K562 (cell line): ENCODE results near the gene CNOT1. TPM values are rescaled to one million over a fixed set of nuclear protein-coding genes. Genes with fewer than 3 reads are reported as not detected.

Experiments used
- ATAC-seq: fragments of 200-7000 bp; cut with Tn5 transposase; 3 replicates; pipeline ENCODE4 v1.9.1; 2020; ENCODE audit warnings: moderate library complexity
- BruUV-seq: library from RNA; stranded (reverse); fragments of 400-500 nt; replicated peaks from 2 replicates; lab custom pipeline; 2021; lab: Mats Ljungman, UMichigan
- CTCF ChIA-PET: fragments of 300-600 bp; formaldehyde crosslinking; extraction: SDS; loops from one replicate; lab custom pipeline; 2021; ENCODE audit warnings: low intra/inter-chr PET ratio; lab: Yijun Ruan, JAX
- POLR2A ChIA-PET: fragments of 300-600, 350-650 bp; sonication (Branson Sonifier 250); formaldehyde crosslinking; extraction: SDS; loops from one replicate; lab custom pipeline; 2021; ENCODE audit warnings: antibody characterized with exemption, inconsistent platforms; lab: Yijun Ruan, JAX
- DNase-seq, 4 experiments: peaks; one replicate each; pipeline versions ENCODE4 v3.0.0 to v3.0.0-alpha.2; 2011 to 2018; ENCODE audit warnings: low spot score in 3 of 4, mixed read lengths in 3 of 4; ENCODE audit errors: extremely low read depth in 1 of 4
- FAIRE-seq: peaks from 2 replicates; lab custom pipeline; 2011; peaks lifted over from hg19 to GRCh38; lab: Jason Lieb, UNC
- H2AFZ ChIP-seq: 2 replicates; pipeline ENCODE4 v1.6.0; 2011; ENCODE audit warnings: low read depth, low read length, control low read depth, inconsistent platforms
- H3K27ac ChIP-seq: fragments of 200-600 bp; 3 replicates; pipeline ENCODE4 v1.8.0; 2011; ENCODE audit warnings: low read depth, mild to moderate bottlenecking, control low read depth, inconsistent platforms, low read length, moderate library complexity, mixed read lengths; ENCODE audit errors: extremely low read depth
- H3K27me3 ChIP-seq, 2 experiments: fragments of 300-600 bp in 1 of 2; 2 replicates in 1 of 2; 3 replicates in 1 of 2; pipeline versions ENCODE4 v1.6.0 to v1.8.0; 2011; ENCODE audit warnings: inconsistent platforms in 2 of 2, low read length in 2 of 2, mild to moderate bottlenecking in 1 of 2, mixed read lengths in 1 of 2, moderate library complexity in 1 of 2; ENCODE audit not compliant: control insufficient read depth in 2 of 2, insufficient read depth in 2 of 2
- H3K36me3 ChIP-seq: fragments of 300-600 bp; 3 replicates; pipeline ENCODE4 v1.8.0; 2011; ENCODE audit warnings: mild to moderate bottlenecking, low read length, inconsistent platforms; ENCODE audit not compliant: control insufficient read depth, insufficient read depth
- H3K4me1 ChIP-seq, 2 experiments: fragments of 200-600 bp in 1 of 2; replicated peaks in 1 of 2; 2 replicates in 1 of 2; 3 replicates in 1 of 2; pipeline versions ENCODE4 v1.5.1 to v1.8.0; 2011; ENCODE audit warnings: inconsistent platforms in 2 of 2, low read length in 2 of 2, mild to moderate bottlenecking in 1 of 2, mixed read lengths in 1 of 2, moderate library complexity in 1 of 2; ENCODE audit not compliant: control insufficient read depth in 2 of 2, insufficient read depth in 2 of 2
- H3K4me2 ChIP-seq: 2 replicates; pipeline ENCODE4 v1.6.1; 2011; ENCODE audit warnings: low read length, control low read depth, inconsistent platforms, mixed read lengths; ENCODE audit not compliant: insufficient read depth
- H3K4me3 ChIP-seq: fragments of 200-600 bp; sonication (generic), shearing (Covaris generic); 2 replicates; pipeline ENCODE4 v1.5.1; 2016; ENCODE audit warnings: control low read depth, inconsistent platforms
- H3K79me2 ChIP-seq: fragments of 200-600 bp; 3 replicates; pipeline ENCODE4 v1.8.0; 2011; ENCODE audit warnings: low read length, inconsistent platforms; ENCODE audit not compliant: control insufficient read depth, insufficient read depth
- H3K9ac ChIP-seq, 2 experiments: 2 replicates each; pipeline versions ENCODE4 v1.6.0 to v1.6.1; 2011; ENCODE audit warnings: low read depth in 2 of 2, low read length in 2 of 2, control low read depth in 1 of 2, inconsistent platforms in 1 of 2, mild to moderate bottlenecking in 1 of 2, mixed read lengths in 1 of 2; ENCODE audit not compliant: insufficient read depth in 1 of 2
- H3K9me1 ChIP-seq: one replicate; pipeline ENCODE4 v1.6.0; 2011; ENCODE audit warnings: inconsistent platforms, mild to moderate bottlenecking, low read length, moderate library complexity; ENCODE audit not compliant: control insufficient read depth, insufficient read depth
- H3K9me3 ChIP-seq: replicated peaks from 2 replicates; pipeline ENCODE4 v1.5.1; 2011; ENCODE audit warnings: low read depth, low read length, inconsistent platforms; ENCODE audit not compliant: control insufficient read depth, insufficient read depth
- H4K20me1 ChIP-seq: replicated peaks from 2 replicates; pipeline ENCODE4 v1.6.1; 2011; ENCODE audit warnings: low read length, inconsistent platforms, mixed read lengths; ENCODE audit not compliant: control insufficient read depth, insufficient read depth
- CBFA2T2 ChIP-seq: fragments of 450-650 bp; conservative IDR thresholded peaks from 2 replicates; pipeline ENCODE4 v1.6.1; 2017; ENCODE audit warnings: mild to moderate bottlenecking
- CEBPB ChIP-seq: fragments of 450-650 bp; IDR thresholded peaks from 2 replicates; pipeline ENCODE4 v1.6.1; 2016; ENCODE audit warnings: missing genetic modification characterization, missing compliant biosample characterization
- CEBPG ChIP-seq, 3 experiments: fragments of 200-800 bp in 1 of 3; sonication (Bioruptor generic) in 1 of 3; sonication (generic) in 1 of 3; formaldehyde crosslinking in 1 of 3; IDR thresholded peaks in 2 of 3; conservative IDR thresholded peaks in 1 of 3; 2 replicates each; pipeline versions ENCODE4 v1.6.1 to v1.8.0; 2016 to 2022; ENCODE audit warnings: missing compliant biosample characterization in 2 of 3, missing genetic modification characterization in 2 of 3, mild to moderate bottlenecking in 1 of 3, missing genetic modification reagents in 1 of 3
- CHCHD3 ChIP-seq: fragments of 250-450 bp; sonication (Bioruptor Pico); IDR thresholded peaks from 2 replicates; pipeline ENCODE4 v2.1.2; 2022; ENCODE audit warnings: mild to moderate bottlenecking
- CREB1 ChIP-seq, 2 experiments: sonication (generic) in 1 of 2; formaldehyde crosslinking in 1 of 2; IDR thresholded peaks; 2 replicates each; pipeline versions ENCODE4 v1.6.1 to v1.8.0; 2012 to 2022; ENCODE audit warnings: inconsistent platforms in 1 of 2, mild to moderate bottlenecking in 1 of 2, missing genetic modification reagents in 1 of 2, moderate library complexity in 1 of 2
- ZNF785 ChIP-seq: fragments of 250-450 bp; sonication (Bioruptor Pico); IDR thresholded peaks from 2 replicates; pipeline ENCODE4 v1.4.0; 2020; ENCODE audit warnings: mild to moderate bottlenecking
- WGBS: fragments of 100-300 bp; shearing (Covaris generic); methylation state at CpG from one replicate; pipeline ENCODE4 v1.1.6; 2016; ENCODE audit warnings: low coverage, mixed read lengths; ENCODE audit not compliant: insufficient coverage; ENCODE audit errors: missing lambda C conversion rate; 5-methylcytosine and 5-hydroxymethylcytosine counted together
- in situ Hi-C: fragments of 300-500 bp; cut with MboI; formaldehyde crosslinking; loops from 4 replicates; pipeline ENCODE4 v1.15.0; 2018; ENCODE audit warnings: inconsistent platforms, mixed read lengths
- intact Hi-C: fragments of 100-400 bp; cut with micrococcal nuclease; formaldehyde crosslinking; loops from 2 replicates; pipeline ENCODE4 v1.14.2; 2022
- polyA plus RNA-seq, 8 experiments: library from polyadenylated mRNA; depleted of rRNA in 4 of 8; stranded (reverse) in 5 of 8; unstranded in 3 of 8; fragments of >200 nt; fragmentation: Nextera tagmentation in 2 of 8; fragmentation: Illumina TruSeq in 1 of 8; extraction: Ambion mirVana in 2 of 8; extraction: Trizol in 1 of 8; gene quantifications; 2 replicates each; pipeline versions ENCODE4 v1.2.1 to v1.2.3, GENCODE V29; 2011 to 2014; ENCODE audit warnings: inconsistent platforms in 1 of 8, missing spikeins in 1 of 8
- total RNA-seq, 7 experiments: library from RNA; depleted of rRNA in 6 of 7; stranded (reverse); fragments of >200 nt in 6 of 7; fragmentation: Illumina TruSeq in 2 of 7; extraction: Trizol in 2 of 7; gene quantifications; 2 replicates each; pipeline versions ENCODE4 v1.2.1 to v1.2.3, GENCODE V29; 2011 to 2021; ENCODE audit warnings: low replicate concordance in 1 of 7

The CNOT1 gene
- total and polyA plus RNA-seq, 9 of the 15 experiments (the other 6 are each of a cell fraction or from before 2014, with no cell fraction given) = 110 to 270 (median 220) TPM

DNA sequence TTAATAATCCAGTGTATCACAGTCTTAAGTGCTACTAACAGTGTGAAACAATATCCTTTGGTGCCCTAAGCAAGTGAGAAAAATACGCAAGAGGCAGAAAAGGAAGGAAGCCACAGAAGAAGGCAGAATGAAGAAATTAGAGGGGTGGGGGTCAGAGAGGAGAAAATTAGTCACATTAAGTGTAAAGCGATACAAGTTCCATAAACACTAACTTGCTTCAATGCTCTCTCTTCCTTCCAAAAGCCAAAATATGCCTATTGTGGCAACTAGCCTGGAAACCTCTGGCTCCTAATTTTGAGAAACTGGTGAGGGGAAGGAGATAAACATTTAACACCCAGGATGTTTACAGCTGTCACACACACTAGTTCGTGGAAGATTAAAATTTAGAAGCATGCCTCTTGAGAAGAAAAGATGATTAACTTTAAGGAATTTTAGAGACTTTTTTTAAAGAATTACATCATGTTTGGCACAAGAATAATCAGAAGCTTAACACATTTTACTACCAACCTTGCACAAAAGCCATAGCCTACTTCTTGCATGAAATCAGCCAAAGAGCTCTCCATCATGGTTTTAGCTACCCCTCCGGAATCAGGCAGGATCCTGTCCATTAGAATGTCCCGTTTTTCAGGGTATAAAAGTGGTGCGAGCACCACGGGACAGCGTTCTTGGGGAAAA is 44.7 kb downstream of the CNOT1 start:
- ATAC-seq = no peak
- TF ChIP-seq CREB1 (IDR thresholded peaks at IDR 0.05) (no peak), CREB1 (CRISPR knock-in tag; IDR thresholded peaks at IDR 0.05) (no peak), CBFA2T2 (no peak)

GRCh38 chr16:58582971-58583765 is 46.5 kb downstream of the CNOT1 start:
- no peak overlapping the region for H3K4me2 ChIP-seq
- no TSS peak for BruUV-seq
- no peaks in the 10 kb centered on the region for H4K20me1 ChIP-seq
- H3K4me3 ChIP-seq = no peak overlapping the region
- POLR2A ChIA-PET = no interaction called here
- H3K9me1 ChIP-seq = no peaks in the 10 kb centered on the region
- no peak overlapping the region for H3K27ac ChIP-seq
- ATAC-seq = no peak
- no peak for FAIRE-seq
- intact Hi-C loops (no loop called here), in situ Hi-C loops (no loop called here)
- no peak overlapping the region for H2AFZ ChIP-seq
- no peak for DNase-seq
- H3K27me3 ChIP-seq = no peaks in the 10 kb centered on the region
- no peaks in the 10 kb centered on the region for H3K4me1 ChIP-seq
- no peak overlapping the region for H3K9ac ChIP-seq
- TF ChIP-seq CHCHD3 (no peak), ZNF785 (CRISPR knock-in tag) (no peak), CEBPG (CRISPR knock-in tag; IDR thresholded peaks at IDR 0.05) (no peak), CEBPG (tag; conservative IDR thresholded peaks at IDR 0.05 in 1 of 2, IDR thresholded peaks at IDR 0.05 in 1 of 2) (peak; percentile 16 to 60; a peak in 2 of 4 replicates), CEBPB (peak; percentile 78)
- no peaks in the 10 kb centered on the region for H3K9me3 ChIP-seq
- H3K79me2 ChIP-seq = peaks cover 12% of the 10 kb centered on the region; the same call in 2 of the 3 replicates
- WGBS = 93% methylated on average over 8 of the region's 8 CpGs
- CTCF ChIA-PET = no interaction called here
- H3K36me3 ChIP-seq = peaks cover 95% of the 10 kb centered on the region

More for the DNA sequence above, 44.7 kb downstream of the CNOT1 start:
- H3K4me1 ChIP-seq = no peaks in the 10 kb centered on the region
- H3K9me1 ChIP-seq = no peaks in the 10 kb centered on the region
- 86% methylated on average over 8 of the region's 8 CpGs for WGBS
- H3K36me3 ChIP-seq = peaks cover 96% of the 10 kb centered on the region
- TSS peak; percentile 36 for BruUV-seq
- FAIRE-seq = no peak
- H4K20me1 ChIP-seq = no peaks in the 10 kb centered on the region
- no peaks in the 10 kb centered on the region for H3K9me3 ChIP-seq
- no peak overlapping the region for H3K27ac ChIP-seq
- H2AFZ ChIP-seq = no peak overlapping the region
- no peaks in the 10 kb centered on the region for H3K27me3 ChIP-seq
- H3K4me2 ChIP-seq = no peak overlapping the region
- in situ Hi-C loops = no loop called here
- no peak overlapping the region for H3K9ac ChIP-seq
- POLR2A ChIA-PET = no interaction called here
- peaks cover 15% of the 10 kb centered on the region; the same call in 2 of the 3 replicates for H3K79me2 ChIP-seq
- DNase-seq = no peak
- CTCF ChIA-PET = no interaction called here
- intact Hi-C loops = no loop called here
- H3K4me3 ChIP-seq = no peak overlapping the region
